Loucy (cell line): ENCODE measurements around the gene KLRC4.

Experiments used
- EZH2phosphoT487 ChIP-seq: fragments of 200-600 bp; IDR thresholded peaks from 2 replicates; pipeline ENCODE4 v1.6.1; 2018; ENCODE audit warnings: antibody characterized with exemption, mild to moderate bottlenecking, moderate library complexity, borderline replicate concordance
- TF ChIP-seq, protein P1 (sequence below): fragments of 200-600 bp; sonication (generic); conservative IDR thresholded peaks from 2 replicates; pipeline ENCODE4 v1.5.1; 2014; ENCODE audit warnings: mild to moderate bottlenecking, antibody characterized with exemption, low read length

- TF ChIP-seq, protein P1, sequence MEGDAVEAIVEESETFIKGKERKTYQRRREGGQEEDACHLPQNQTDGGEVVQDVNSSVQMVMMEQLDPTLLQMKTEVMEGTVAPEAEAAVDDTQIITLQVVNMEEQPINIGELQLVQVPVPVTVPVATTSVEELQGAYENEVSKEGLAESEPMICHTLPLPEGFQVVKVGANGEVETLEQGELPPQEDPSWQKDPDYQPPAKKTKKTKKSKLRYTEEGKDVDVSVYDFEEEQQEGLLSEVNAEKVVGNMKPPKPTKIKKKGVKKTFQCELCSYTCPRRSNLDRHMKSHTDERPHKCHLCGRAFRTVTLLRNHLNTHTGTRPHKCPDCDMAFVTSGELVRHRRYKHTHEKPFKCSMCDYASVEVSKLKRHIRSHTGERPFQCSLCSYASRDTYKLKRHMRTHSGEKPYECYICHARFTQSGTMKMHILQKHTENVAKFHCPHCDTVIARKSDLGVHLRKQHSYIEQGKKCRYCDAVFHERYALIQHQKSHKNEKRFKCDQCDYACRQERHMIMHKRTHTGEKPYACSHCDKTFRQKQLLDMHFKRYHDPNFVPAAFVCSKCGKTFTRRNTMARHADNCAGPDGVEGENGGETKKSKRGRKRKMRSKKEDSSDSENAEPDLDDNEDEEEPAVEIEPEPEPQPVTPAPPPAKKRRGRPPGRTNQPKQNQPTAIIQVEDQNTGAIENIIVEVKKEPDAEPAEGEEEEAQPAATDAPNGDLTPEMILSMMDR, result no peak
- no peak for TF ChIP-seq EZH2phosphoT487
Observed at GRCh38 chr12:10400829-10401228, 8.7 kb downstream of the KLRC4 start.
